Esophagus squamous epithelium (tissue), 5 donors: ENCODE measurements around the gene CDH18. TPM values are rescaled to one million over a fixed set of nuclear protein-coding genes. Genes with fewer than 3 reads are reported as not detected.

Experiments used
- DNase-seq: peaks from one replicate; lab custom pipeline; 2025; lab: John Stamatoyannopoulos, UW
- H3K27ac ChIP-seq, 4 donors: fragments of 200-600 bp; sonication (generic); one replicate each; pipeline ENCODE4 v1.5.1; 2016 to 2019; ENCODE audit warnings: mild to moderate bottlenecking in 1 of 4
- H3K27me3 ChIP-seq, 4 donors: fragments of 200-600 bp; sonication (generic); 1 replicate in 3 of 4; 2 replicates in 1 of 4; pipeline versions ENCODE4 v1.5.1 to v1.6.0; 2017 to 2021; ENCODE audit warnings: antibody characterized with exemption in 1 of 4
- H3K36me3 ChIP-seq, 3 donors: fragments of 200-600 bp; sonication (generic); one replicate each; pipeline ENCODE4 v1.5.1; 2016 to 2019
- H3K4me1 ChIP-seq, 3 donors: fragments of 200-600 bp; sonication (generic); one replicate each; pipeline ENCODE4 v1.5.1; 2017 to 2019
- H3K4me3 ChIP-seq, 4 donors: fragments of 200-600 bp; sonication (generic); 1 replicate in 3 of 4; 2 replicates in 1 of 4; pipeline ENCODE4 v1.5.1; 2016 to 2019; ENCODE audit warnings: mild to moderate bottlenecking in 2 of 4, moderate library complexity in 1 of 4
- H3K9me3 ChIP-seq, 3 donors: fragments of 200-600 bp; sonication (generic); one replicate each; pipeline ENCODE4 v1.5.1; 2016 to 2019
- POLR2A ChIP-seq, 4 donors: fragments of 450-650 bp; IDR thresholded peaks; one replicate each; pipeline ENCODE4 v1.6.1; 2017; ENCODE audit warnings: antibody characterized with exemption in 4 of 4, mild to moderate bottlenecking in 4 of 4, moderate library complexity in 3 of 4
- WGBS, 2 donors: methylation state at CpG; one replicate each; pipeline ENCODE4 v1.1.5; 2018; 5-methylcytosine and 5-hydroxymethylcytosine counted together
- intact Hi-C: fragments of 100-400 bp; cut with DNase I; formaldehyde crosslinking; loops from one replicate; pipeline ENCODE4 v1.15.0; 2022
- total RNA-seq, 4 donors: library from RNA; depleted of rRNA; stranded (reverse); fragments of >200 nt; gene quantifications; one replicate each; pipeline ENCODE4 v1.1.0, GENCODE V29; 2016
- TF ChIP-seq, protein P1 (sequence below), 6 experiments: fragments of 450-650 bp in 4 of 6; fragments of 200-600 bp in 2 of 6; sonication (generic) in 2 of 6; IDR thresholded peaks; one replicate each; pipeline ENCODE4 v1.5.1; 2016 to 2019; ENCODE audit warnings: antibody characterized with exemption in 6 of 6, mild to moderate bottlenecking in 4 of 6, moderate library complexity in 4 of 6
- donor health status: DM: yes; HTN: yes; CAD: no.

The CDH18 gene
- total RNA-seq, 4 donors from 2014 or later = not detected

DNA sequence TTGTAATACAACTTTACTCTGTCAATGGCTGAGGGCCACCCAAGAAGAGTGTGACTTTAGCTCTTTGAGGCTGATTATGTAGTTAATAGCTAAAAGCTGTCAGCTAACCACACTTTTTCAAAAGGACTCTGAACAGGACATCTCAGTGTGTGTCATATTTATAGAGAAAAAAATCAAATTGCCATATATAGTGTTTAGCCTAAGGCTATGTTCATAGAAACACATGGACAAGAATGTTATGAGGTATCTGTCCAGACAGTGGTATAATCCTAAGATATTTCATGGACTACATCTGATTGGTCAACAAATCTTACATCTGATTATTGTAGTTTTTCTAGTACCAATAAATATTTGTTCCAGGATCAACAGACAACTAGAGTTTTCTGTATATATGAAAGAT lies 42.1 kb upstream of the CDH18 start:
- no peaks in the 10 kb centered on the region for H3K4me1 ChIP-seq
- no peaks in the 10 kb centered on the region for H3K27me3 ChIP-seq
- intact Hi-C loops = no loop called here
- no peak overlapping the region for H3K27ac ChIP-seq
- H3K9me3 ChIP-seq = no peaks in the 10 kb centered on the region
- TF ChIP-seq POLR2A (IDR thresholded peaks at IDR 0.05) = no peak
- TF ChIP-seq, protein P1, sequence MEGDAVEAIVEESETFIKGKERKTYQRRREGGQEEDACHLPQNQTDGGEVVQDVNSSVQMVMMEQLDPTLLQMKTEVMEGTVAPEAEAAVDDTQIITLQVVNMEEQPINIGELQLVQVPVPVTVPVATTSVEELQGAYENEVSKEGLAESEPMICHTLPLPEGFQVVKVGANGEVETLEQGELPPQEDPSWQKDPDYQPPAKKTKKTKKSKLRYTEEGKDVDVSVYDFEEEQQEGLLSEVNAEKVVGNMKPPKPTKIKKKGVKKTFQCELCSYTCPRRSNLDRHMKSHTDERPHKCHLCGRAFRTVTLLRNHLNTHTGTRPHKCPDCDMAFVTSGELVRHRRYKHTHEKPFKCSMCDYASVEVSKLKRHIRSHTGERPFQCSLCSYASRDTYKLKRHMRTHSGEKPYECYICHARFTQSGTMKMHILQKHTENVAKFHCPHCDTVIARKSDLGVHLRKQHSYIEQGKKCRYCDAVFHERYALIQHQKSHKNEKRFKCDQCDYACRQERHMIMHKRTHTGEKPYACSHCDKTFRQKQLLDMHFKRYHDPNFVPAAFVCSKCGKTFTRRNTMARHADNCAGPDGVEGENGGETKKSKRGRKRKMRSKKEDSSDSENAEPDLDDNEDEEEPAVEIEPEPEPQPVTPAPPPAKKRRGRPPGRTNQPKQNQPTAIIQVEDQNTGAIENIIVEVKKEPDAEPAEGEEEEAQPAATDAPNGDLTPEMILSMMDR (IDR thresholded peaks at IDR 0.05) = no peak
- no peak overlapping the region for H3K4me3 ChIP-seq
- DNase-seq = no peak
- no peaks in the 10 kb centered on the region for H3K36me3 ChIP-seq

DNA sequence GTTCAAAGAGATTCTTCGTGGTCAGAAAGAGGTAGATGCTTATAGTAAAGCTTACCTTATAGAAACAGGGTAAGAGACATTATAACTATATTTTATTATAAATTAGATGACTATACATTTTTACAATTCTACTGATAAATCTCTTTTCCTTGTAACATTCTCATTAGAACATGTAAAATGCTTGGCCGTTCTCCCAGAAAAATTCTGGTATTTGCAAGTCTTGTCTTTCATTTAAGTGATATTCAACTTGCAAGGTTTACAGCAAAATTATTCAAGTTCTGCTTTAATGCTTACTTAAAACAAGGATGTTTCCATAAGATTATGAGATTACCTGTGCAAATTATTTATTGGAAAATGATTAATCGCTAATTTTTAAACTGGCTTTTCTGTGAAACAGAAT lies 41.3 kb upstream of the CDH18 start:
- DNase-seq = no peak
- Histone ChIP-seq H3K36me3 (no peaks in the 10 kb centered on the region), H3K27ac (no peak overlapping the region), H3K4me1 (no peaks in the 10 kb centered on the region), H3K4me3 (no peak overlapping the region), H3K27me3 (no peaks in the 10 kb centered on the region), H3K9me3 (no peaks in the 10 kb centered on the region)
- TF ChIP-seq, protein P1 (IDR thresholded peaks at IDR 0.05) = no peak
- no peak for TF ChIP-seq POLR2A (IDR thresholded peaks at IDR 0.05)
- intact Hi-C loops = no loop called here
- 26 to 27% methylated on average over 3 of the region's 3 CpGs for WGBS, 2 donors

DNA sequence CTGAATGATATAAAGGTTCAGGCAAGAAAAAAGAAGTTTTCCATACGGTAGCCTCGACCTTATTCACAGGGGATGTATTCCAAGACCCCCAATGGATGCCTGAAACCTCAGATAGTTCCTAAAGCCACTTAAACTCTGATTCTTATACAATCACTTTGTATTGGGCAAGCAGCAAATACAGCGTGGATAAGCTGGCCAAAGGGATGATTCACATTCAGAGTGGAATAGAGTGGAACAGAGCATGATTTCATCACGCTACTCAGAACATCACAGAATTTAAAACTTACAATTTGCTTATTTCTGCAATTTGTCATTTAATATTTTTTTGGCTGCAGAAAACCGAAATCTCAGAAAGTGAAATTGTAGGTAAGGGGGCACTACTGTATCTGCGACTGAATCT lies 40.5 kb upstream of the CDH18 start:
- TF ChIP-seq, protein P1 (IDR thresholded peaks at IDR 0.05) = no peak
- TF ChIP-seq POLR2A (IDR thresholded peaks at IDR 0.05) = no peak
- no peak for DNase-seq
- Histone ChIP-seq H3K27me3 (no peaks in the 10 kb centered on the region), H3K9me3 (no peaks in the 10 kb centered on the region), H3K36me3 (no peaks in the 10 kb centered on the region), H3K4me3 (no peak overlapping the region), H3K4me1 (no peaks in the 10 kb centered on the region), H3K27ac (no peak overlapping the region)
- WGBS, 2 donors = 53 to 58% methylated on average over 6 of the region's 6 CpGs
- intact Hi-C loops = no loop called here

DNA sequence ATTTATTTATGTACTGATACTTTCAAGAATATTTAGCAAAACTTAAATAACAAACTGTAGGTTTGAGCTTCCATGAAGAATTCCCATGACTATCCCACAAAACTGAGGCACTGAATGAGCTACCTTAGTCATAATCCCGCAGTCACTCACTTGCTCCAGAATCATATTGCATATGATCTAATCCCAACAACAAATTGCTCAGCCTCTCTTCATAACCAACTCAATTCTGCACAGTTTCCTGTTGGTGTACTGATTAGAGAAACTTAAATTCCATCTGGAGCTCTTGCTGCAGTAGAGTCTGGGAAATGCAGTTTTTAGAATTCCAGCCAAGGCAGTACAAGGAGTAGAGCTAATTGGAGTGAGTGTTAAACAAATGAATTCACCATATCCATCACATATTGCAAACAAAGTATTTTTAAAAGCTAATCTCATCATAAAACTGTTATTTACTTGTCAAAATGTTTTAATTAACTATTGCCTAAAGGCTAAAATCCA lies 35.7 kb upstream of the CDH18 start:
- WGBS, 2 donors = 77 to 95% methylated on average over 1 of the region's 1 CpG
- no peak for TF ChIP-seq POLR2A (IDR thresholded peaks at IDR 0.05)
- TF ChIP-seq, protein P1 (IDR thresholded peaks at IDR 0.05) = no peak
- Histone ChIP-seq H3K4me1 (no peaks in the 10 kb centered on the region), H3K4me3 (no peak overlapping the region), H3K36me3 (no peaks in the 10 kb centered on the region), H3K27ac (no peak overlapping the region), H3K9me3 (peaks cover 0 to 10% (median 0%) of the 10 kb centered on the region in 3 donors), H3K27me3 (no peaks in the 10 kb centered on the region)
- DNase-seq = no peak
- intact Hi-C loops = no loop called here

DNA sequence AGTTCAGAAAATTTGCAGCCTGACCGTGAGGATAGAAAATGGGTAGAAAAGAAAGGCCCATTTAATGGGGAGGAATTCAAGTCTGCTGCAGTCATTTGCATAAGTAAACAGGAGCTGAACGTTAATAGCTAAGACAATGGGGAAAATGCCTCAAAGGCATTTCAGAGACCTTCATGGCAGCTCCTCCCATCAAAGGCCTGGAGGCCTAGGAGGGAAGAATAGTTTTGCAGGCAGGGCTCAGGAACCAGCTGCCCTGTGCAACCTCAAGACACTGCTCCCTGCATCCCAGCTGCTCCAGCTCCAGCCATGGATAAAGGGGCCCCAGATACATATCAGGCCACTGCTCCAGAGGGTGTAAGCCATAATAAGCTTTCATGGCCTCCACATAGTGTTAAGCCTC lies 32.2 kb upstream of the CDH18 start:
- Histone ChIP-seq H3K9me3 (peaks cover 0 to 10% (median 0%) of the 10 kb centered on the region in 3 donors), H3K27ac (no peak overlapping the region), H3K4me1 (no peaks in the 10 kb centered on the region), H3K36me3 (no peaks in the 10 kb centered on the region), H3K27me3 (no peaks in the 10 kb centered on the region), H3K4me3 (no peak overlapping the region)
- intact Hi-C loops = no loop called here
- WGBS, 2 donors = 59 to 70% methylated on average over 2 of the region's 2 CpGs
- TF ChIP-seq POLR2A (IDR thresholded peaks at IDR 0.05) = no peak
- TF ChIP-seq, protein P1 (IDR thresholded peaks at IDR 0.05) = no peak
- DNase-seq = no peak
